HL-60 (cell line): Measurements from ENCODE around the gene DENND11.

Experiments
- CTCF ChIP-seq: IDR thresholded peaks from one replicate; pipeline ENCODE4 v1.5.1; 2011; ENCODE audit warnings: low read length, control low read depth, inconsistent platforms; ENCODE audit not compliant: insufficient read depth
- GABPA ChIP-seq: IDR thresholded peaks from 2 replicates; pipeline ENCODE4 v1.6.1; 2012; ENCODE audit warnings: low read depth
- POLR2AphosphoS5 ChIP-seq: IDR thresholded peaks from 2 replicates; pipeline ENCODE4 v1.6.1; 2012; ENCODE audit warnings: low read depth
- REST ChIP-seq: IDR thresholded peaks from 2 replicates; pipeline ENCODE4 v1.6.1; 2012; ENCODE audit warnings: low read depth; ENCODE audit not compliant: insufficient replicate concordance
- SPI1 ChIP-seq: IDR thresholded peaks from 2 replicates; pipeline ENCODE4 v1.6.1; 2012; ENCODE audit warnings: low read depth, mild to moderate bottlenecking, borderline replicate concordance

GRCh38 chr7:141666071-141666470 lies 35.9 kb downstream of the DENND11 start:
- TF ChIP-seq CTCF (no peak), SPI1 (no peak), REST (no peak), POLR2AphosphoS5 (no peak), GABPA (no peak)
